Motor neuron (in vitro differentiated cells): Measurements from ENCODE around the gene TRIL. TPM values are rescaled to one million over a fixed set of nuclear protein-coding genes. Genes with fewer than 3 reads are reported as not detected.

ENCODE experiments used
- ATAC-seq, 8 experiments: fragments of 200-7000 bp; cut with Tn5 transposase; replicated peaks in 6 of 8; 2 replicates each; pipeline ENCODE4 v1.8.0; 2021; ENCODE audit warnings: mild to moderate bottlenecking in 8 of 8, moderate library complexity in 8 of 8
- H3K27ac ChIP-seq, 2 donors: fragments of 250-450 bp; sonication (Bioruptor Pico); 2 replicates each; pipeline ENCODE4 v1.9.0; 2021; ENCODE audit warnings: antibody characterized with exemption in 2 of 2, mild to moderate bottlenecking in 2 of 2, moderate library complexity in 1 of 2
- H3K4me1 ChIP-seq, 2 donors: fragments of 250-450 bp; sonication (Bioruptor Pico); replicated peaks in 1 of 2; 2 replicates each; pipeline ENCODE4 v1.6.1; 2021; ENCODE audit warnings: antibody characterized with exemption in 2 of 2, mild to moderate bottlenecking in 2 of 2, moderate library complexity in 1 of 2
- H3K4me3 ChIP-seq, 5 donors: fragments of 250-450 bp; sonication (Bioruptor Pico); 2 replicates each; pipeline ENCODE4 v1.9.0; 2021; ENCODE audit warnings: antibody characterized with exemption in 5 of 5, mild to moderate bottlenecking in 5 of 5, moderate library complexity in 4 of 5
- WGBS, 10 experiments: fragments of 450-650 bp; shearing (Covaris generic); methylation state at CpG; one replicate each; pipeline ENCODE4 v1.0.0; 2022; 5-methylcytosine and 5-hydroxymethylcytosine counted together
- in situ Hi-C, 9 experiments: fragments of 400-800 bp; cut with MboI; loops; one replicate each; pipeline ENCODE4 v1.15.0; 2021; ENCODE audit warnings: low sequenced_read_pairs in 9 of 9, low pct_unique_long_range_greater_than_20kb in 2 of 9; ENCODE audit not compliant: unreplicated experiment in 9 of 9
- total RNA-seq, 8 experiments: library from RNA; unstranded; fragments of 300-600 nt; gene quantifications; 2 replicates each; pipeline versions ENCODE4 v1.2.3 to v1.2.4, GENCODE V29; 2022

The TRIL gene
- 1 to 10 TPM in 2 of 8 experiments, under 1 TPM in 6; 0.31 to 6.1 (median 0.78) TPM for total RNA-seq

GRCh38 chr7:28958235-28958979 lies at the start of gene TRIL:
Gene TRIL (minus strand): TSS chr7:28958330. CDS start chr7:28958046, 284 bp downstream.
- H3K4me1 ChIP-seq, result peaks cover 0 to 3% of the 10 kb centered on the region in 2 donors
- peak within 1 kb of the TSS; percentile 23 to 33 (median 32) for H3K4me3 ChIP-seq
- peak; percentile 23 to 58 (median 38) for ATAC-seq
- in situ Hi-C loops, result loop anchor here in 1 of 9 experiments (10.0 kb wide), 1 partner anchor 146 kb away; no protein-coding TSS in a partner anchor
- WGBS, 10 experiments, result 0 to 26% (median 10%) methylated on average over 1 to 35 of the region's 66 CpGs; no CpG with 5 or more reads in 3 of the 10 experiments
- H3K27ac ChIP-seq, result no peak within 1 kb of the TSS

- no peak overlapping the region for H3K27ac ChIP-seq
- ATAC-seq, result no peak
- H3K4me3 ChIP-seq, result no peak overlapping the region
- WGBS, 10 experiments, result 50 to 100% (median 83%) methylated on average over 2 of the region's 2 CpGs; no CpG with 5 or more reads in 1 of the 10 experiments
- in situ Hi-C loops, result no loop called here
- no peaks in the 10 kb centered on the region for H3K4me1 ChIP-seq
These were observed 49.0 kb upstream of the TRIL start for GRCh38 chr7:29007127-29007526.

DNA sequence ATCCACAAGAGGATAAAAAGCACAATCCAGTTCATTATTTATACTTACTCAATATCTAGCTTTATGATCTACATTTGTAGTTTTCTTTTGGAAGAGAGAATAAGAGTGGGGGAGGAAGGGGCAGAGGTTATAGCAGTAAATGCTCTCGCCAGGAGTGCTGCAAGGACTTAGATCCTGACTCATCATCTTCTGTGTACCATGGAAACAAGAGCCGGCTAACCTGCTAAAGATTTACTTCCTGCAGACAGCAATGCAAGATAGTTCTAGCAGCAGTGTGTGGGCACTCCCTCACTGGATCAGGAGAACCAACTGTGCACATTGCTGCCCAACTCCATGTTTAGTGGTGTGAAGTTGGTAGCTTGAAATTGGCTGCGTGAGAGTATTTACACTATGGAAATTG lies 47.7 kb upstream of the TRIL start:
- in situ Hi-C loops, result no loop called here
- ATAC-seq, result peak in 5 of 8 experiments; percentile 52 to 86 (median 57)
- Histone ChIP-seq H3K4me1 (peaks cover 9 to 10% of the 10 kb centered on the region in 2 donors), H3K27ac (no peak overlapping the region), H3K4me3 (no peak overlapping the region)
- whole genome bisulfite sequencing, 10 experiments, result 29 to 100% (median 77%) methylated on average over 1 to 2 of the region's 3 CpGs; no CpG with 5 or more reads in 4 of the 10 experiments

DNA sequence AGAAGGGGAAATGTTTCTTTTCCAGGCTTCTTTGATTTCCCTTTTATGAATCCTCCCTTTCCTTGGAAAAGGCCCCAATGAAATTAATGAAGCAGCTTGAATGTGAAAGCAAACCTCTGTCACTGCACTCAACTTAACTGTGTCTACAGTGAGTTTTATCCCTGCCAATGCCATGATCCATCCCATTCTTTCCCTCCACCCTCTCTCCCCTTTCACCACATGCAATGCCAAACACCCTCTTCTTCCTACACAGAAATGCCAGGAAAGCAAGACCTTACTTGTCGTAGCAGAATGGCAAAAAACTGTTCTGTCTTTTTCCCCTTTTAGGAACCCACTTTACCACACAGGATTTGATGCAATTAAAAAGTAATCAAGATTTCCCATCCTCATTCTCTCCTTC lies 47.3 kb upstream of the TRIL start:
- no peak overlapping the region for H3K27ac ChIP-seq
- peaks cover 12 to 14% of the 10 kb centered on the region in 2 donors for H3K4me1 ChIP-seq
- H3K4me3 ChIP-seq, result no peak overlapping the region
- 0 to 100% (median 49%) methylated on average over 1 of the region's 1 CpG; no CpG with 5 or more reads in 4 of the 10 experiments for WGBS, 10 experiments
- in situ Hi-C loops, result no loop called here
- ATAC-seq, result no peak

- no peak overlapping the region for H3K27ac ChIP-seq
- WGBS, 10 experiments, result 40 to 100% (median 100%) methylated on average over 1 to 4 of the region's 5 CpGs; no CpG with 5 or more reads in 3 of the 10 experiments
- in situ Hi-C loops, result no loop called here
These were observed 45.6 kb upstream of the TRIL start for GRCh38 chr7:29003703-29004102.

GRCh38 chr7:29000717-29001076 lies 42.6 kb upstream of the TRIL start:
- WGBS, 10 experiments, result 49 to 100% (median 92%) methylated on average over 2 of the region's 2 CpGs; no CpG with 5 or more reads in 6 of the 10 experiments
- Histone ChIP-seq H3K27ac (no peak overlapping the region), H3K4me3 (no peak overlapping the region), H3K4me1 (peaks cover 37 to 49% of the 10 kb centered on the region in 2 donors)
- in situ Hi-C loops, result no loop called here
- ATAC-seq, result peak in 5 of 8 experiments; percentile 23 to 55 (median 38)

More at GRCh38 chr7:29003703-29004102, 45.6 kb upstream of the TRIL start:
- Histone ChIP-seq H3K4me1 (peaks cover 28% of the 10 kb centered on the region in 2 donors), H3K4me3 (no peak overlapping the region)
- ATAC-seq, result no peak

DNA sequence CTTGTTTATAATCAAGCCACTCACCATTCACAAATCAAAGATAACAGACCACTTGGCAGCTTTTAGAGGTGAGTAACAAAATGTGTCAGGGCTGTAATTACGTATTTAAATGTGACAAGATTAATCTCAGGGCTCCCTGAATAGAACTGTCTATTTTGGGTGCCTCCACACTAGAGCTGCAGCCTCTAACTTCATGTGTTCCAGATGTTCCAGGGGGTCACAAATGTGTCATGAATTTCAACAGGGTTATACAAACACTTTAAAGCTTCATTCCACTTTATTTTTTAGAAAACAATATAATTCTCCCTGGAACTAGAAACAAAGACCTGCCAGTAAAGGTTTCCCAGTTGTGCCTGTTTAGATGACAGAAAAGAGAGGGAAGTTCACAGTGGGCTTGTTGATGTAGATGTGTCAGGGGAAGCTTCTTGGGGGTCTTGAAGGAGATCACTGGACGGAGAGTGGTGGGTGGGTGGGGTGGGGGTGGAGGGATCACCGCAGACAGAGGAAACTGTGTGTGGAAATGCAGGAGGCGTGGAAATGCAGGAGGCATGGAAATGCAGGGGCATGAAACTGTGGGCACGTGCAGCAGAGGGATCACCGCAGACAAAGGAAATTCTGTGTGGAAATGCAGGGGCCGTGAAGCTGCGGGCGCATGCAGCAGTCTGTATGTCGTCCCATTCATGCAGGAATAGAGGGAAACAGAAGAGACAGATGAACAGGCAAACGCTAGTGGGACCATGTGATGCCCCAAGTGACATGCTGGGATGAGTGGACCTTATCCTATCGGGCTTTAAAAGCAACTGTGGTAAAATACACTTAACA lies 42.0 kb upstream of the TRIL start:
- peak overlapping the region in 1 of 2 donors; percentile 0 for H3K27ac ChIP-seq
- H3K4me3 ChIP-seq, result no peak overlapping the region
- in situ Hi-C loops, result no loop called here
- WGBS, 10 experiments, result 27 to 87% (median 67%) methylated on average over 1 to 5 of the region's 12 CpGs; no CpG with 5 or more reads in 3 of the 10 experiments
- peaks cover 37 to 49% of the 10 kb centered on the region in 2 donors for H3K4me1 ChIP-seq
- peak in 5 of 8 experiments; percentile 24 to 74 (median 45) for ATAC-seq

DNA sequence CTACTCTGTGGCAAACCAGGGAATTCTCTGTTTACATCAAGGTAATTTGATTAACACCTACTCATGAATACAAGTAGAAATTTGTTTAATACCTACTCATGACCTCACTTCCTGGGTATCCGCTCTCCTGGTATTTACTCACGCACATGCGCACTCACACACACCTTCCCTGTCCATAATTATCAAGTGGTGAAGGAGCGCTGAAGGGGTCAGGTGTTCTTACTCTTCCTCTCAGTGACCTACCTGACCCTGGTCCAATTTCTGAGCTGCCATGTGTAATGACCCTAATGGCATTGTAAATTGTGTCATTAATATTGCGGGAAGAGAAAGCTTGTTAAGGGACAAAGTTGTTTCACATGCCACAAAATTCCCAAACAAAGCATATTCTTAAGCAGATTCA lies 41.3 kb upstream of the TRIL start:
- H3K27ac ChIP-seq, result no peak overlapping the region
- no peak overlapping the region for H3K4me3 ChIP-seq
- peaks cover 37 to 49% of the 10 kb centered on the region in 2 donors for H3K4me1 ChIP-seq
- in situ Hi-C loops, result no loop called here
- ATAC-seq, result no peak
- 13 to 100% (median 84%) methylated on average over 1 to 5 of the region's 5 CpGs; no CpG with 5 or more reads in 4 of the 10 experiments for WGBS, 10 experiments

DNA sequence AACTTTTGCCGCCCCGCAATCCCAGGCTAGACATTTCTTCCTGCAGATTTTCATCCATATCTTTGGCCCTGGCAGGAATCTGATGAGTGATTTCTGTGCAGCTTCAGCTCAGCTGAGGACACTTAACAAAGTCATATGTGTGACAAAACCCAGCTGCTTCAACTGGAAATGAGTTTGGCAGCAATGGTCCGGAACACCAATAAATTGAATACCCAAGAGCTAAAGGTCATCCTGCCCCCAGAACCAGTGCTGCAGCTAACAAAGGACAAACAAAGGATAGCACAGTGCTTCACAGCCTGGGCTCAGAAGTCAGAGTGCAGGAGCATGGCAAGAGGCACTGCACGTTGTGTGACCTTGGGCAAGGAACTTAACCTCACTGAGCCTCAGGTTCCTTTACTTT lies 40.0 kb upstream of the TRIL start:
- H3K27ac ChIP-seq, result no peak overlapping the region
- in situ Hi-C loops, result no loop called here
- no peak overlapping the region for H3K4me3 ChIP-seq
- 19 to 82% (median 44%) methylated on average over 2 to 4 of the region's 4 CpGs; no CpG with 5 or more reads in 3 of the 10 experiments for WGBS, 10 experiments
- H3K4me1 ChIP-seq, result peaks cover 37 to 49% of the 10 kb centered on the region in 2 donors
- ATAC-seq, result peak in 3 of 8 experiments; percentile 35 to 48 (median 43)

GRCh38 chr7:28996836-28997235 lies 38.7 kb upstream of the TRIL start:
- 50 to 90% (median 81%) methylated on average over 1 to 6 of the region's 6 CpGs; no CpG with 5 or more reads in 1 of the 10 experiments for WGBS, 10 experiments
- Histone ChIP-seq H3K27ac (no peak overlapping the region), H3K4me1 (peaks cover 35 to 49% of the 10 kb centered on the region in 2 donors), H3K4me3 (no peak overlapping the region)
- in situ Hi-C loops, result no loop called here
- peak in 1 of 8 experiments; percentile 15 for ATAC-seq

GRCh38 chr7:28993371-28993770 lies 35.2 kb upstream of the TRIL start:
- in situ Hi-C loops, result no loop called here
- H3K4me1 ChIP-seq, result peaks cover 15 to 29% of the 10 kb centered on the region in 2 donors
- no peak overlapping the region for H3K27ac ChIP-seq
- ATAC-seq, result no peak
- 66 to 100% (median 89%) methylated on average over 1 to 4 of the region's 4 CpGs; no CpG with 5 or more reads in 2 of the 10 experiments for WGBS, 10 experiments
- no peak overlapping the region for H3K4me3 ChIP-seq

- no peak for ATAC-seq
- in situ Hi-C loops, result no loop called here
- H3K4me3 ChIP-seq, result no peak overlapping the region
- peaks cover 9 to 24% of the 10 kb centered on the region in 2 donors for H3K4me1 ChIP-seq
- WGBS, 10 experiments, result 0 to 100% (median 92%) methylated on average over 1 of the region's 1 CpG; no CpG with 5 or more reads in 5 of the 10 experiments
- no peak overlapping the region for H3K27ac ChIP-seq
These were observed 34.7 kb upstream of the TRIL start for GRCh38 chr7:28992798-28993197.
